Left colon (tissue), 2 donors: ENCODE data around the gene PCBP2. TPM values are rescaled to one million over a fixed set of nuclear protein-coding genes. Genes with fewer than 3 reads are reported as not detected.

Experiments used
- ATAC-seq: fragments of 200-7000 bp; cut with Tn5 transposase; one replicate; pipeline ENCODE4 v1.9.1; 2020; ENCODE audit warnings: mild to moderate bottlenecking, moderate library complexity
- DNase-seq, 2 donors: peaks; one replicate each; pipeline ENCODE4 v3.0.0-alpha.2; 2020
- intact Hi-C, 2 donors: fragments of 100-400 bp; cut with DNase I in 1 of 2; cut with micrococcal nuclease in 1 of 2; formaldehyde crosslinking; loops; one replicate each; pipeline versions ENCODE4 v1.11.2 to v1.14.0; 2022; cut with DNase I, micrococcal nuclease
- total RNA-seq, 2 donors: library from RNA; stranded (reverse); fragmentation: NEBNext Ultra II Directional; extraction: Animal tissue kit (Norgen Biotek cat#: 25700); gene quantifications; one replicate each; pipeline ENCODE4 v1.2.1, GENCODE V29; 2021
- donor health status: DM: no; HTN: no; CAD: no.
- donor health status: DM: yes; HTN: yes; CAD: no.

PCBP2 gene
- total RNA-seq, 2 donors from 2014 or later: 586 to 592 TPM

DNA sequence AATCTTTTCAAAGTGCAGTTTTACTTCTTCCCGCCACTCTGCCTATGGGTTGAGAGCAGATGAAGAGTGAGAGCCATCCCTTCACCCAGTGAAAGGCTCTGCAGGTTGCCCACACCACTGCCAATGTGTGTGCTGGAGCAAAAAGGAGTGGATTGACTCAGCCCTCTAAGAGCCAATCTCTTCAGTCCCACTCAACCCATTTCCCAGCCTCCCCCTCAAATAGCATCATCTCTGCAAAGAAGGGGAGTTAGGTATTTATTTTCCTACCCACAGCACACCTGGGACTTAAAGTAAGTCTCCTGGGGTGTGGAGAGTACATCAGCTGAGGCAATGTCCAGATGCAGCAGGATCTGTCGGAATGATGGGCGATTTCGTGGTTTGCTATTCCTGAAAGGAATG is 32.1 kb downstream of the PCBP2 start:
- ATAC-seq (no peak), DNase-seq (no peak)
- intact Hi-C loops: no loop called here

DNA sequence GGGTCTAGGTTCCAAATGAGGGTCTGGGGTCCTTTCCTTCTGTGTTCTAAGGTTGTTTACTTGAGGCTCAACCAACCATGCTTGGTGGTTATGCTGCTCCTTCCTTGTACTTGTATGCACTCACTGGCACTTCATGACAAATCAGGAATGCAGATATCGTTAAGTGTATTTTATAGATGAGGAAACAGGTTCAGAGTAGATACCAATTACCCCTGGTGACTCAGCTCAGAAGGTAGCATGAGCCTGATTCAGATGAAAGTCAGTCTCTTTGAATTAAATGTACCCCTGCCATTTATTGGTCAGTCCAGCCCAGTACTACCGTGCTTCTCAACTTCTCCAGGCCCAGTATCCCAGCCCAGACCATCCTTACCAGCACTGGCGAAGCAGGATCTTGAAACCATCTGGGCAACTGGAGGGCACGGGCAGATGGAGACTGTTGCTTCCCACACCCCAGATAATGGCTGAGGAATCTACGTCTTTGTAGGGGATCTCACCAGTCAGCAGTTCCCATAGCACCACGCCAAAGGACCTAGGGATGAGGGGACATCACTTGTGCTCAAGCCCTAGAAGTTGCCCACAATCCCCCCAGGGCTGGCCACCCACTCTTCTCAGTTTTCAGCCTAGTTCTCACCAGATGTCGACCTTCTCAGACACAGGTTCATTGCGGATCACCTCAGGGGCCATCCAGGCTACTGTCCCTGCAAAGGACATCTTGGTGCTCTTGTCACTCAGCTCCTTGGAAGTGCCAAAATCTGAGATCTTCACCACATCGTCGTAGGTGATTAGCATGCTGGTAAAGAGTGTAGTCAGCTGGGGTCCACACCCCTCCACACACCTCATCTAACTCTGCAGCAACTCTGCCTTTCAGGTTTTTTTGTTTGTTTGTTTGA is 33.0 kb downstream of the PCBP2 start:
- DNase-seq: no peak
- peak; percentile 56 for ATAC-seq
- intact Hi-C loops: no loop called here

DNA sequence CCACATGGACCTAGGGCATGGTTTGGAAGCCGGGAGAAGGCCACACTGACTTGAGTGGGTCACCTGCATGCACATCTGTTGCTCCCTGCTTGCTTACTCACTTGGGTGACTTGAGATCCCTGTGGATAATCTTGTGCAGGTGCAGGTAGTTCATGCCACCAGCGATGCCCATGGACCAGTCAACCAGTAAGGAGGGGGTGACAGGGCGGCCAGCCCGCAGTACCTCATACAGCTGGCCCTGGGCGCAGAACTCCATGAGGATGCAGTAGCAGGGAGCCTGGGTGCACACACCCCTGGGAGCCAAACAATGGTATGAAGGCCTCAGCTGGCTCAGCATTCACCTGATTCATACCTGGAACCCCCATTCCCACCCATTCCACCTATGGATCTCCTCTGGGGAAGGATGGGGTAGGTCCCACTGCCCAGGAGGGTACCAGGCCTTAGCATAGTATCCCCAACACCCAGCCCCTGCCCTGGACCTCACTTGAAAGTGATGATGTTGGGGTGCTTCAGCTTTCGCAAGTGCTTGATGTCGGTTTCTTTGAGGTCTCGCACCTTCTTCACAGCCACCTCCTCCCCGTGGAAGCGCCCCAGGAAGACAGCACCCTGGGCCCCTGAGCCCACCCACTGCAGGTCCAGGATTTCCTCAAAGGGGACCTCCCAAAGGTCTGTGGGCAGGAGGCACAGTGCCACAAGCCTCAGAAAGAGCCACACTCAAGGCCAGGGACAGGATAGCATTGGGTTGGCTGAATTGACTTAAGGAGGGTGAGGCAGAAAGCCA is 34.2 kb downstream of the PCBP2 start:
- intact Hi-C loops: no loop called here
- ATAC-seq (no peak), DNase-seq (no peak)

DNA sequence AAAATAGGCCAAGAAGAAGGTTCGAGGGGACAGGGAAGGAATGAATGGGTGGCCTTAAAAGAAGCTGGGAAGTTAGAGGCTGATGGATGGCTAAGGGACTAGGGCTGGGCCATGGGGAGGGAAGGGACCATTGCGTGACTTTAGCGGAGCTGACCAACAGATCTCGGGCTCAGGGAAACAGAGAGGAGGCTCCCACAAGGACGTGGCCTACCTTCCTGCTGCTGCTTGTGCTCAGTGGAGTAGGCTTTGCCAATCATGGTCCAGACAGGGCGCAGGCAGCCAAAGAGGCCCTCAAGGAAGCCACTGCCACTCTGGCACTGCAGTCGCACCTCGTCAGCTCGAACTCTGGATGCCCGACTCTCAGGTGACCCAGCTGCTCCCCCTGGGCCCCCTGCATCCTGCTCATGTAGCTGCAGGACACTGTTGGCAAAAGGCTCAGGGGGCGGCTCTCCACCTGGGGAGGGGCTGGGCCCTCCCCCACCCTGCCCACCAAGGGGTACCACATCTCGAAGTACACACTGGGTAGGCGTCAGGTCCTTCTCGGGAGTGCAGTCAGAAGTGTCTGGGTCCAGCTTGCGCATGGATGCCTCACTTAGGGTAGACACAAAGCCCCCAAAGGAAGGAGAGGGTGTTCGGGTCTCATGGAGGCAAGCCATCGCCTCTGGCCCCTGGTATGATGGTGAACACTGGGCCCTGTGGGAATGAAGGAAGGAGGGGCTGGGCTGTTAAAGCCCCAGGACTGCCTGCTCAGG is 35.0 kb downstream of the PCBP2 start:
- intact Hi-C loops: no loop called here
- no peak for ATAC-seq
- DNase-seq: no peak

DNA sequence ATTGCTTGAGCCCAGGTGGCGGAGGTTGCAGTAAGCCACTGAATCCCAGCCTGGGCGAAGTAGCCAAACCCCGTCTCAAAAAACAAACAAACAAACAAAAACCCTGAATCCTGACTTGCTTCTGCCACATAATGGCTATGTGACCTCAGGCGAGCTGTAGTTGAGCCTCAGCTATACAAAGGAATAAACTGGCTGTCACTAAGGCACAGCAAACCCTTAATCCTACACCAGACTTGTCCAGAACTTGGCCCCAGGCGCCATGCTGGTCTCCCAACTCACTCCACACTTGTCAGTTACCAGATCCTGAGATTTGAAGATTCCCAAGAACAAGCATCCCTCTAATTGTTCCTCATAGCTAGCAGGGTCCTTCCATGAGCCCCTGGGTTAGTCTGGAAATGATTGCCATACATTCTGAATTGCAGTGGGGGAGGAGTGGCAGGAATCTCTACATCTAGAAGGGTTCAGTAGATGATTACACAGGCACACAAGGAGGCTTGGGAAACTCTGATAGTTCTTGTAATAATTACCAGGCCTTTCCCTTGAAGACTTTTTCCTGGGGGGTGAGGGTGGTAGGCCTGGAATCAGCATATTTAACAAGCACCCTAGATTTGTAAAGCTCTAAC is 37.5 kb downstream of the PCBP2 start:
- DNase-seq: no peak
- intact Hi-C loops: no loop called here
- no peak for ATAC-seq

DNA sequence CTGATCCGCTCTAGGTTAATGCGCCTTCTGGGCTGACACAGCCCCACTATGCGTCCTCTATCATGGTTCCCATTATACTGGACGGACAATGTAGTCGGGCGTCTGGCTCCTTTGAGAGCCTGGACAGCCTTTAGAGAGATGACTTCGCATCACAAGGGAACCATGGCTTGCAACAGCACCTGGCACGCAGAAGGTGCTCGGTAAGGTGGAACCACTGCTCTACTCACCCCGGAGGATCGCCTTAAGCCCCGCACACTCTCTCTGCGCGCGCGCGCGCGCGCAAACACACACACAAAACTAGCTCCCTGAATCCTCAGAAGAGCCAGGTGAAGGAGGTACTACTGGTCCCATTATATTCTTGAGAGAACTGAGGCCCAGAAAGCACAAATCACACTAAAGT is 40.3 kb downstream of the PCBP2 start:
- intact Hi-C loops: no loop called here
- no peak for ATAC-seq
- no peak for DNase-seq

DNA sequence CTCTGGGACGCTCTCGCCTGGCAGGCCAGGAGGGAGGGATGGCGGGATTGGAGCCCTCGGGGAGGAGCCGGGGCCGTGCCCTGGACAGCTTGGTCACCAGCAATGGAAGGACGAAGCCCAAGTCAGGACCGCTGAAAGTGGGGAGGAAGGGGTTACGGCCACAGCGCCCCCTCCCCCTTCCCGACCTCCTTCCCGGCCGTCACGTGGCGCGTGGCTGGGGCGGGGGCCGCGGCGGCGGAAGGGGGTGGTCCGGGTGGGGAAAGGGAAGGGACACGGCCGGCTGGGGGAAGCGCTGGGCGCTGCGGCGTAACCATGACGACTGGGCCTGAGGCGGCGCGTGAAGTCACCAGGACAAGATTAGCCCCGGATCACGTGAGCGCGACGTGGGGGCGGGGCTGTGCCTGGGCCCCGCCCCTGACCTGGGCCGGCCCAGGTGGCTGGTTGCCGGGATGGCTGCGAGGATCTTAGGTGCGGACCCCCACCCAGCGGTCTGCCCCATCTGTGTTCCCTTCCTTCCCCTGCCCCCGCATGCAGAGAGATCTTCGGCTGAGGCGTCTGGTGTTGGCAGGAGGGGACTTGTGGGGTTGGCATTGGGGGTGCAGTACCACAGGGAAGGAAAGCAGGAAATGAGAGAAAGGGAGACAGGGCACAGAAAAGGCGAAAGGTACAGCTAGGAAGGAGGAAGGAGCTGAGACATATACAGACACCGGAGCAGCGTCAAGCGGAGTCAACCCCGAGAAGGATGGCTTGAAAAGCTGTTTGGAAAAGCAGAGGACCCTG is 41.1 kb downstream of the PCBP2 start:
- DNase-seq (peak; percentile 92 to 94), ATAC-seq (peak; percentile 93)
- intact Hi-C loops: no loop called here

DNA sequence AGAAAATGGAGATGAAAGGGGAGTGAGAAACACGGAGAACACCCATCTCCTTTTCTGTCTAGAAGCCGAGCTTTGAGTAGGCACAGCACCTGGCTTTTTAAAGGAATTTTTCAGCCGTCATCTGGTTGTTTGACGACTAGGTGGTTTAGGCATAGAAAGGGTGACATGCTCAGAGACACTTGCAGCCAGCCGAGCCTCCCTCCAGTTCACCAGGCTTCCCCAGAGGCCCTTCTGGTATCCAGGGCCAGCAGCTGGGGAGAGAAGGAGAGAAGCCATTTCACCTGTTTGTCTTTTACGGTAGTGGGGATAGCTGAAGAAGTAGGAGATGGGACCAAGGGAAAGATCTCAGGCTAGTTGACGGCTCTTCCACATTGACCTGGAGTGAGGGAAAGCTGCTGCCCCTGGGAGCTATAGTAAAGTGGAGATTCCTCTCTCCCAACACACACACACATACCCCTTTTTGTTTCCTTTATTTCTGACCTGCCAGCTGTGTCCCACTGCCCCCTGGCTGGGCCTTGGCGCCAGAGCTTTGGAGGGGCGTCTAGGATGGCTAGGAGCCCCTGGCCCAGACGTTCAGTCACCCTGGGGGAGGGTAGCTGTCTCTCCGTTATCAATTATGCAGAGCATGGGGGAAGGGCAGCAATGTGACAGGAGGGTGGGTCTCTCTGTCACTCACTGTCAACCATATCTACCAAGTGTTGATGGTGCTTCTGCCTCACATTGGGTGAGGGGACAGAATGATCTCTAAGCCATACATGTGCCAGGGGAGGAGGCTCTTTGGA is 41.9 kb downstream of the PCBP2 start:
- DNase-seq: no peak
- intact Hi-C loops: no loop called here
- ATAC-seq: peak; percentile 3

DNA sequence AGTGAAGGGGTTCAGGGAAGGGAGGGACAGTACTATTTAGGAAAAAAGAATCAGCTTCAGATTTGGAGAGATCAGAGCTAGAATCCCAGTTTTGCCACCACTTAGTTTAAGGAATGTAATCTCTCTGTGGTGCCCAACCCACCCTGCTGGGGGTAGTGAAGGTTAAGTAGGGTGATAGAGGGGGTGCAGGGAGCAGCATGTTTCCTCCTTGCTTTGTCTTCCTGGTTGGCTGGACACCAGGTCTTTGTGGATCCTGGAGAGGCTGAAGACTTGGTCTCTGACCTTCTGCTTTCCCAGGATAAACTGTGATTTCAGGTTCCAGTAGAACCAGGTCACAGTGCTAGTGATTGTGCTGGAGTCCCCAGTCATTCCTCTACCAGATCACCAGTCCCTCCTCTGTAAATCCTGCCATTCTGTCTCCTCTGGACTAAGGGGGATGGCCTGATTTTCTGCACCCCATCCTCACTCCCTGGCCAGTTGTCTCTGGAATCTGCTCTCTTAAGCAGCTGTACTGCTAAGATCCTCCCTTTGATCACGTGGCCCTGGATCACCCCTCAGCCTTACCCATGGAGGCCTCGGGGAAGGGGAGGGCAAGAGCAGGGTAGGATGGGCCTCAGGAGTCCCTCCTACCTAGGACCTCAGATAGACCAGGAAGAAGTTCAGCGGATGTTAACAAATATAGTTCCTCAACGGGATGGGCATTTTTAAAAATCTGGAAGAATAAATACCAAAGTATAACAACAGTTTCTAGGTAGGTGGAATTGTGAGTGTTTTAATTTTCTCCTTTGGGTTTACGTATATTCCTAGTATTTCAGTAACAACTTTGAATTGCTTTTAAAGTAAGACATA is 44.2 kb downstream of the PCBP2 start:
- intact Hi-C loops: no loop called here
- ATAC-seq: no peak
- peak; percentile 43 to 77 for DNase-seq

DNA sequence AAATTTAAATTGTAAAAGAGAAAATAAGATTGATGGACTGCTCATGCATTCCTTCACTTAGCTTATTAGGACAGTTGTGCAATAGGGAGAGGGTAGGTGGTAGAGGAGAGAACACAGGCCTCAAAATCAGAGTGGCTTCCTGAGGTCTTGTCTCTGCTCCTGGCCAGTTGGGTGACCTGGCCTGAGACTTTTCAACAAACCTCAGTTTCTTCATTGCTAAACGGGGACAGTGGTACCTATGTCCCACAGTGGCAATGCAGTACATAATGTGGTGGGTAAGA is 44.8 kb downstream of the PCBP2 start:
- DNase-seq: no peak
- no peak for ATAC-seq
- intact Hi-C loops: no loop called here

DNA sequence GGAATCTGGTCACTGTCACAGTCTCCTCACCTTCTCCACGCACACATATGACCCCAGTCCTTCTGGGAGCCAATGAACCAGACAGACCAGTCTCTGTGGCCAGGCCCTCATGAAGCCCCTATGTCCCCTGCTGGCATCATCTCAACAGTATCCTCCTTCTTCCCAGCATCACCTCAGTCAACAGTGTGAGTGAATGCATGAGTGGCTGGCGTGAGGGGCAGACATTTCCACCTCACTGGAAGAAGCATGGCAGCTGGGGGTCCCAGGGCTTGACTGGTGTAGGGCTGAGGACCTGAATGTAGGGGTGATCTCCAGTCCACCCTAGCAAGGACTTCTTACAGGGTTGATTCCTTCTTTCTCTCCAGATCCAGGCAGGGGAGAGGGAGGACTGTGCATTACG is 45.6 kb downstream of the PCBP2 start:
- ATAC-seq: no peak
- intact Hi-C loops: no loop called here
- no peak for DNase-seq

DNA sequence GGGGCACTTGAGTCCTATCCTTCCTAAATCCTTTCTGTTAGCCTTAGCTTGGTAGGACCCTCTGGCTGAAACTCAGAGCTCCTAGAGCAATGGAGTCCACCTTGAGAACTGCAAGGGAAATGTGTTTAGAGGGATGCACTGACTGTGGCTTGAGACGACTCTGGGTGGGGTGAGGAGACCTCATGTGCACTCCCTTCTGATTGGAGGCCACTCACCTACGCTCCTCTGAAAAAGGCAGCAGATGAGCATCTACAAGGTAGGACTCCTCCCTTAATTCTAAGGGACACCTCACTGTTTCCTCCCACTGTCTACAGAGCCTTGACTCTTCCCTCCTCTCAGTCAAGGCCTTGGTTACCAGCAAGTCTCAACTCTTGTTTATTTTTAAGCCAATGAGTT is 46.3 kb downstream of the PCBP2 start:
- intact Hi-C loops: no loop called here
- DNase-seq (no peak), ATAC-seq (no peak)

DNA sequence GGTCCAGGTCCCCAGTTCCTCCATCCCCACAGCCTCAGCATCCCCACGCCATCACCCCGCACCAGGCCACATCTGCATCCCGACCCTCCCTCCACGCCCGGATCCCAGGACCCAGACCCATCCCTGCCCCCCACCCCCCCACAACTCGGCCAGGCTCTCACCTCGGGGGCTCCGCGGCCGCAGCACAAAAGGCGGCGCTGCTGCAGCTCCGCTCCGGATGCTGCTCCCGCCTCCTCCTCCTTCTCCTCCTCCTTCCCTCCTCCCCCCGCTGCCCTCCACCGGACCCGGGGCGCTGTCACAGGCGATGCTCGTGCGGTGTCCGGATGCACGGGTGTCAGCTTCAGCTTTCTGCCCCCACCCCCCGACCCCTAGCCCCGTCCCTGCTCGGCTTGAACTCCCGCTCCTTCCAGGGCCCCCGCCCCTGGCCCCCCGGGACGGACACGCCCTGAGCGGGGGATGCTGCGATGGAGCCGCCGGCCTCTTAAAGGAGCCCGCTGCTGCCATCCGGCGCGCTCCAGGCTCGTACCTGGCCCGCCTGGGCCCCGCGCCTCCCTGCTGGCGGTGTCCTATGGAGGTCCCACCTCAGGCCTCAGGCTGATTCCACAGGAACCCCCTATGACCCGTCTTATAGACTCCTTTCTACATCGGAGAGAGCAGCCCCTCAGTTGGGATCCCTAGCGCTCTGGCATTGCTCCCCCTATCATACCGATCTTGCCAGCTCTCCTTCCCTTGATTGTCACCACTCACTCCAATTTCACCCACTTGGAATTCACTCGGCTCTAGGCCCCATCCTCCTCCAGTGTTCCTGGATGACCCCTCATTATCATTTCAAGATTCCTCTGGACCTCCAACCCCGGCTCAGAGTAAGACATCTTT is 47.6 kb downstream of the PCBP2 start, which contains the start of gene MAP3K12:
TSS of gene MAP3K12 (minus strand) at position 193 of the 876 bp plus-strand sequence. CDS start 12,067 bp downstream, outside the sequence.
- intact Hi-C loops: loop anchor here in 1 of 2 donors (10.0 kb wide), 1 partner anchor 155 kb away; no protein-coding TSS in a partner anchor
- no peak for ATAC-seq
- DNase-seq: peak; percentile 68 to 69

DNA sequence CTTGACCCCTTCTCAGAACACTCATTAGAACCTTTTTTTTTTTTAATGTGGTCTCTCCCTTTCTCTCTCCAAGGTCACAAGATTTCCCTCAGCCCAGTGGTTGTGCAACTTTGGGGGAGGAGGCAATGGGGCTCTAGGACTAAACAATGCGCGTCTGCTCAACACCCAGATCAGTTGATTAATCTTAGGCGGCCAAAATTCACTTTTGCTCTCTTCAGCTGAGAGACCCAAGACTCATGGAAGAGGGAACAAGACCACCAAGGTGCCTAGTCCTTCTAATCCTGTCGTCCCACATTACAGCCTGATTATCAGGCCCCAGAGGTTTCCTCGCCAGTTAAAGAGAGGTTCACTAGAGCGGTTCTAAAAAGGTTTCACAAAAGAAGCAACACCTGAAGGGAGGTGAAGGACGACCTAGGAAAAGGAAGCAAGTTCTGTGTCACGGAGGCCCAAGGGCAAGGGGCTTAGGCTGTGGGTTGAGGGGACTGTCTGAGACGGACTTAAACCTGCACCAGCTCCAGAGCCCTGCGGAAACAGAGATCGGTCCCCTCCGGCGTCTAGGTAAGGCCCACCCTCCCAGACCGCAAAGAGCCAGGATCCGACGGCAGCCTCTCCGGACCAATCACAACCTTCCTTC is 48.4 kb downstream of the PCBP2 start:
- intact Hi-C loops: loop anchor here in 1 of 2 donors (10.0 kb wide), 1 partner anchor 155 kb away; no protein-coding TSS in a partner anchor
- ATAC-seq (no peak), DNase-seq (peak; percentile 45 to 69)
